Placental pericyte (primary cell): ENCODE results near the gene TAS2R31. TPM values are rescaled to one million over a fixed set of nuclear protein-coding genes. Genes with fewer than 3 reads are reported as not detected.

Experiments used
- total RNA-seq: library from RNA; depleted of rRNA; stranded (reverse); fragments of >200 nt; gene quantifications from 2 replicates; pipeline ENCODE4 v1.2.3, GENCODE V29; 2012

Gene TAS2R31, protein sequence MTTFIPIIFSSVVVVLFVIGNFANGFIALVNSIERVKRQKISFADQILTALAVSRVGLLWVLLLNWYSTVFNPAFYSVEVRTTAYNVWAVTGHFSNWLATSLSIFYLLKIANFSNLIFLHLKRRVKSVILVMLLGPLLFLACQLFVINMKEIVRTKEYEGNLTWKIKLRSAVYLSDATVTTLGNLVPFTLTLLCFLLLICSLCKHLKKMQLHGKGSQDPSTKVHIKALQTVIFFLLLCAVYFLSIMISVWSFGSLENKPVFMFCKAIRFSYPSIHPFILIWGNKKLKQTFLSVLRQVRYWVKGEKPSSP
- total RNA-seq, result 7.3 and 7.7 TPM in 2 replicates

GRCh38 chr12:11031307-11031706 is at the start of gene TAS2R31:
TSS of gene TAS2R31 (minus strand) at chr12:11031407. CDS start at chr12:11031335, 72 bp downstream.

GRCh38 chr12:11062194-11062593 is 31.0 kb upstream of the TAS2R31 start, which contains the start of gene TAS2R46:
TSS of gene TAS2R46 (minus strand) at chr12:11062294. CDS start at chr12:11062294, 0 bp downstream.

DNA sequence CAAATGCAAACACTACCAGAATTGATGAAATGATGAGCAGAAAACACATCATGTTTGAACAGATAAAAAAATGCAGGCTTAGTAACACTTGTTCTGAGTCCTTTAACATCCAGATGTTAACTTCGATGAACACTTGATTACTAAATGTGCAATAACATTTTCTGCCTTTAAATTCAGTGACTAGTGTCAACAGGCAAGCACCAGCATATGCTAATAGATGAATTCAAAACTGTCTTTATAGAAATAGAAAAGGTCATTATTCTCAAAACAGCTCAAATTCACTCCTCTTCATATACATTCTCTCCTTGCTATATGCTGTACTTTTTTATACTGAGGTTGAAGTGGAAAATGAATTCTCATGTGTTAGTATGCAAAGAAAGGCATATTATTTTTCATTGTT is 8.7 kb downstream of the TAS2R31 start, which contains the start of gene TAS2R19:
Gene TAS2R19 (minus strand): TSS at position 101 of the 400 bp plus-strand sequence. CDS start 49 bp downstream, at position 52.

DNA sequence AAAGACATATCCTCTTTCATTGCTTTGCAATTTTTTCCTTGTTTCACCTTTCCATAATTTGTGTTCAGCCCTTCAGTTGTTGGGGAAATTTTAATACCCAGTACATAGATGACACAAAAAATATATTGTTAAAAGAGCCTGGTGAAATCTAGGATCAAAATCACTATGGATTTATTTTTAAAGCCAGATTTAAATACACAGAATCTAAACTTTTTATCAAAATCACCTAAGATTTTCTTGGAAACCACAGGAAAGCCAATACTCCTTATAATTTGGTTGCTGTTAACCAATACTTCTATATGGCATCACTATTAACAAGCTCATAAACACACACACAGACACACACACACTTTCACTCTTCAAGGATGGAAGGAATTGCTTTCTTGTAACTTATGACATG is 33.0 kb downstream of the TAS2R31 start, which contains the start of gene TAS2R20:
Gene TAS2R20 (minus strand): TSS at position 101 of the 400 bp plus-strand sequence. CDS start 429 bp downstream, outside the sequence.

GRCh38 chr12:10986812-10987211 is 44.4 kb downstream of the TAS2R31 start, which contains the start of gene TAS2R50:
TSS of gene TAS2R50 (minus strand) at chr12:10986912. CDS start at chr12:10986860, 52 bp downstream.

Other genes starting within 250 kb of the TAS2R31 start
- not detected in 2 replicates for gene TAS2R7, start 228.8 kb downstream of the TAS2R31 start, total RNA-seq
- 0.43 TPM in 1 of 2 replicates, not detected in the other for gene TAS2R8, start 224.1 kb downstream of the TAS2R31 start, total RNA-seq
- gene TAS2R9, start 221.2 kb downstream of the TAS2R31 start, total RNA-seq, result 0.14 TPM in 1 of 2 replicates, not detected in the other
- gene TAS2R10, start 205.0 kb downstream of the TAS2R31 start, total RNA-seq, result 0.44 and 1.9 TPM in 2 replicates
- gene PRR4, start 181.9 kb downstream of the TAS2R31 start, total RNA-seq, result 1.5 and 2.0 TPM in 2 replicates
- 11.8 and 24.1 TPM in 2 replicates for gene PRH1, start 147.2 kb downstream of the TAS2R31 start, total RNA-seq
- 1.8 and 3.1 TPM in 2 replicates for gene TAS2R13, start 121.8 kb downstream of the TAS2R31 start, total RNA-seq
- 0.29 TPM in 1 of 2 replicates, not detected in the other for gene PRH2, start 102.2 kb downstream of the TAS2R31 start, total RNA-seq
- 3.3 and 4.4 TPM in 2 replicates for gene TAS2R14, start 92.1 kb downstream of the TAS2R31 start, total RNA-seq
- gene TAS2R50, start 44.5 kb downstream of the TAS2R31 start, total RNA-seq, result 3.9 and 4.6 TPM in 2 replicates
- gene TAS2R20, start 33.1 kb downstream of the TAS2R31 start, total RNA-seq, result 3.3 and 6.4 TPM in 2 replicates
- gene TAS2R19, start 8.8 kb downstream of the TAS2R31 start, total RNA-seq, result 4.9 and 8.5 TPM in 2 replicates
- 2.6 and 3.5 TPM in 2 replicates for gene TAS2R46, start 30.9 kb upstream of the TAS2R31 start, total RNA-seq
- 6.3 TPM in 1 of 2 replicates, not detected in the other for gene TAS2R43, start 60.9 kb upstream of the TAS2R31 start, total RNA-seq
- gene TAS2R30, start 103.2 kb upstream of the TAS2R31 start, total RNA-seq, result 7.4 and 9.2 TPM in 2 replicates
- gene SMIM10L1, start 139.8 kb upstream of the TAS2R31 start, total RNA-seq, result 5.7 and 8.3 TPM in 2 replicates
- gene TAS2R42, start 155.5 kb upstream of the TAS2R31 start, total RNA-seq, result not detected in 2 replicates
- not detected in 2 replicates for gene PRB3, start 238.3 kb upstream of the TAS2R31 start, total RNA-seq